ENCODE data around the gene SAYSD1.

GRCh38 chr6:39086294-39086693, 28.7 kb downstream of the SAYSD1 start:
- TF ChIP-seq POLR2A (IDR thresholded peaks at IDR 0.05) (no peak), CTCF (IDR thresholded peaks at IDR 0.05) (no peak)

Data from upper lobe of left lung (tissue), 4 donors.